ENCODE results near the gene CDH26.

DNA sequence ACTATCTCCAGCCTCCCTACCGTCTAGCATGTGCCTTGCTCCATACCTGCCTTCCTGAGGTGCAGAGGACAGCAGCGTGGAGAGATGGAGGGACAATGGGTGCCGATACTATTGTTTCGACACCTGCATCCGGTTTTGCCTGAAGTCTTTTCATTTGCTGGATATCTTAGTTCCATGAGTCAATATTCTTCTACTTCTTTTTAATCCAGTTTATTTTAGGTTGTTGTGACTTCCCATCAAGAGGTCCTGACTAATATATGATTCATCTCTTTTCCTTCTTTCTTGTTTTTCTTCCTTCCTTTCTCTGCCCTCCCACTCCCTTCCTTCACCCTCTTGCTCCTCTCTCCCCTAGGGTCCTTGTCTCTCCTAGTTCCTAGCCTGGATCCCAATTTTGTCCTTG lies 91.4 kb downstream of the CDH26 start:
- TF ChIP-seq, protein P1, sequence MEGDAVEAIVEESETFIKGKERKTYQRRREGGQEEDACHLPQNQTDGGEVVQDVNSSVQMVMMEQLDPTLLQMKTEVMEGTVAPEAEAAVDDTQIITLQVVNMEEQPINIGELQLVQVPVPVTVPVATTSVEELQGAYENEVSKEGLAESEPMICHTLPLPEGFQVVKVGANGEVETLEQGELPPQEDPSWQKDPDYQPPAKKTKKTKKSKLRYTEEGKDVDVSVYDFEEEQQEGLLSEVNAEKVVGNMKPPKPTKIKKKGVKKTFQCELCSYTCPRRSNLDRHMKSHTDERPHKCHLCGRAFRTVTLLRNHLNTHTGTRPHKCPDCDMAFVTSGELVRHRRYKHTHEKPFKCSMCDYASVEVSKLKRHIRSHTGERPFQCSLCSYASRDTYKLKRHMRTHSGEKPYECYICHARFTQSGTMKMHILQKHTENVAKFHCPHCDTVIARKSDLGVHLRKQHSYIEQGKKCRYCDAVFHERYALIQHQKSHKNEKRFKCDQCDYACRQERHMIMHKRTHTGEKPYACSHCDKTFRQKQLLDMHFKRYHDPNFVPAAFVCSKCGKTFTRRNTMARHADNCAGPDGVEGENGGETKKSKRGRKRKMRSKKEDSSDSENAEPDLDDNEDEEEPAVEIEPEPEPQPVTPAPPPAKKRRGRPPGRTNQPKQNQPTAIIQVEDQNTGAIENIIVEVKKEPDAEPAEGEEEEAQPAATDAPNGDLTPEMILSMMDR (IDR thresholded peaks at IDR 0.05; ENCODE audit: insufficient read depth, low read length, poor library complexity, severe bottlenecking): no peak
- no peak for TF ChIP-seq EZH2phosphoT487 (conservative IDR thresholded peaks at IDR 0.05; ENCODE audit: low read length)
